Kasumi-1 (cell line): ENCODE measurements around the gene ARHGAP45.
A peak's percentile ranks its signal among the peaks of the same experiment; 100 is the strongest.

ENCODE experiments used
- DNase-seq, 2 experiments: peaks; one replicate each; lab custom pipeline; 2025; lab: John Stamatoyannopoulos, UW

ARHGAP45 gene

DNA sequence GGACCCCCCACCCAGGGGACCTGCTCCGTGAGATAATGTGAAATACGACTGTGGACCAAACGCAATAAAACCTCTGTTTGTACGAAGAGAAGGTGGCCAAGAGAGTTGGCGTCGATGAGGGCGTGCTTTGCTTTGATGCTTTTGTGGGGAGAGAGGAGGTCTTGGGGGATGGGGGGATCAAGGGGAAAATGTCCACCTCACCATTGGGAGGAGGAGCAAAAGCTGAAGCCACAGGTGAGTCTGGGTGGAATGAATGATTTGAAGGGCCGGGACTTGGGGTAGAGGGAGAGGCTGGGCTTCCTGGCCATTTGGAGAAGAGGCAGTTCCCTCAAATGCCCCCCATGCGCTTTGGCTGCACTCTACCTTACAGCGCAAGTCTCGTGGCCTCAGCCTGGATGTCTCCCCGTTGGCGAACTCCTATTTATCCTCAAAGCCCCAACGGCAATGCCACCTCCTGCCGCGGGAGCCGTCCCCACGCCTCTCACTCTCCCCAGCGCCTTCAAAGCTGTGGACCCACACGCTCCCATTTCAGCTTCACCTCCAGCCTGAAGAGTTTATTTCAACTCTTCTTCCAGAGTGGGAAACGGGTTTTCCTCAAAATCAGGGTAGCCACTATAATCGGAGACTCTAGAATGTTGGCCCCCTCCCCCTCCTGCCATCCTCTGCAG lies 27.9 kb upstream of the ARHGAP45 start:
- DNase-seq = no peak

DNA sequence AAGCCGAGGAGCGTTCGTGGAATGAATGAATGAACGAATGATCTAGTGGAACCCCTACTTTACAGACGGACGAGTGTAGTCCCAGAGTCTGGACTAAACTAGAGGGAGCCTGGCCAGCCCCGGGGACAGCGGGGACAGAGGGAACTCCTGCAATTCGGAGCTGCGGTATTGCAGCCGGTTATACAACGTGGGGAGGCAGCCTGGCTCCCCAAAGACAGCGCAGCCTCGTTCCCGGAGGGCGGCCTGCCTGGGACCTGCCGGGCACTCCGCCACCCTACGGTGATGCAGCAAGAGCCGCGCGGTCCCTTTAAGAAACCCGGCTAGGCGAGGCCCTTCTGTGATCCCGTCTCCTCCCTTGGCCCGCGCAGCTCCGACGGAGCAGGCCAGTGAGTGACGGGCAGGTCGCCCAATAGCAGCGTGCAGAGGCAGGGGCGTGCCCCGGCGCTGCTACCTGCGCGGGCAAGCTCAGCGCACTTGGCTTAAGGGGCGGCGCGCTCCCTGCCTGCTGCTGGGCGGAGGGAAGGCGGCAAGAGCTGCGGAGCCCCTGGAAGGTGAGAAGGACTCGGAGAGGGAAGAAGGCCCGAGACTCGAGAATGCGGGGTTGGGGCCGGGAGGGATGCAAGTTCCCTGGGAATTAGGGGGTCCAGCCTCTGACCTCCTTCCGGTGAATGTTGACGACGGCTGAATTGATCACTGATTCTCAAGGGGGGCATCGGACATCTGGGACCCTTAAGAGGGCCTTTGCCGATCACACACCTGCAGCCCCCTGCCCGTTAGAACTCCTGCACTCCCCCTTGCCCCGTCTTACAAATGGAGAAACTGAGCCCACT lies 27.1 kb upstream of the ARHGAP45 start, which contains the start of gene ABCA7:
TSS of gene ABCA7 (plus strand) at position 462 of the 830 bp plus-strand sequence. CDS start 1,255 bp downstream, outside the sequence.
- DNase-seq = peak; percentile 94 to 97

DNA sequence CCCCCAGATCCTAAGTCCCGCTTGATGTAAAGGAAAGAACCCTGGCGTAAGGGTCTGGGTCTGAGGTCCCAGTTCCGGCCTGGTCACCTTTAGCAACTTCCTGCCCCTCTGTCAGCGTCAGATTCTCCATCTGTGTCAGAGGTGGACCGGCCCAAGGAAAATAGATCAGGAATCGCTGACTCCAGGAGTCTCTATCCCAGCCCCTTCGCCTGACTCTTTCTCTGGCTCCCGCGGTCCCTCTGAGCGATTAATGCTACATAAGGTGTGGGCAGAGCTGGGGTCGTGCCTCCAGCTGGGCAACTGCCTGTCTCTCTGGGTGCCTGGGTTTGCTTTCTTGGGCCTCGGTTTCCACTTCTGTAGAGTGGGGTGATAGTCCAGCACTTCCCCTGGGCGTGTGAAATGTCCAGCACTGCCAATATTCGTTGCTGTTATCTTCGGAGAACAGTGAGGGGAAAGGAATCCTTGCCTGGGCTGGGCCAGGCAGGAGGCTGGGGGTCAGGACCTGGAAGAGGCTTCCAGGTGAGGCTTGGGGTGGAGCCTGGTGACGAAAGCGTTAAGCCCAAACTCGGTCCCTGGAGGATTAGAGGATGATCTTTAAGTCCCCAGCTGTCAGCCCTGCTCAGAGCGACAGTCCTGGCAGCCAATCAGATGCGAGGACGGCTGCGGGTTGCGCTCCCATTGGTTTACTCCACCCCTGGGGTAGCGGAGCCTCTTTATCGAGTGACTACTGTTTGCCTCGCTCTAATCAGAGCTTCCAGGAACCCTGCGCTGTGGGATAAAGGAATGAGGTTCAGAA lies 26.3 kb upstream of the ARHGAP45 start:
- peak; percentile 86 to 89 for DNase-seq

DNA sequence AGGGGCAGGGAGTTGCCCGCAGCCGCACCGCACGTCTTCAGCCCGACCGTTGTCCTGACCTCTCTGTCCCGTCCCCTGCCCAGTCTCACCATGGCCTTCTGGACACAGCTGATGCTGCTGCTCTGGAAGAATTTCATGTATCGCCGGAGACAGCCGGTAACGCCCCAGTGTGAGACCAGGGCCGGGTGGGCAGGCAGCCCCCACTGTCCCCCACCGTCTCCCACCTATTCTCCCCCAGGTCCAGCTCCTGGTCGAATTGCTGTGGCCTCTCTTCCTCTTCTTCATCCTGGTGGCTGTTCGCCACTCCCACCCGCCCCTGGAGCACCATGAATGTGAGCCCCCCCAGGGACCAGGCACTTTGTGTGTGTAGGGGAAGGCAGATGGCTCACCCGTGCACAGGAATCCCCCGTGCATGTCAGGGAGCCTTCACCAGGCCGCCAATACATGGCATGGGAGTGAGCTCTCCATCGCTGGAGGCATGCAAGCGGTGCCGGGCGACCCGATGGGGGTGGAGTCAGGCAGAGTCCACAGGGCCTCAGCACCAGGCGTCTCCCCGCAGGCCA lies 25.6 kb upstream of the ARHGAP45 start:
- DNase-seq = no peak

DNA sequence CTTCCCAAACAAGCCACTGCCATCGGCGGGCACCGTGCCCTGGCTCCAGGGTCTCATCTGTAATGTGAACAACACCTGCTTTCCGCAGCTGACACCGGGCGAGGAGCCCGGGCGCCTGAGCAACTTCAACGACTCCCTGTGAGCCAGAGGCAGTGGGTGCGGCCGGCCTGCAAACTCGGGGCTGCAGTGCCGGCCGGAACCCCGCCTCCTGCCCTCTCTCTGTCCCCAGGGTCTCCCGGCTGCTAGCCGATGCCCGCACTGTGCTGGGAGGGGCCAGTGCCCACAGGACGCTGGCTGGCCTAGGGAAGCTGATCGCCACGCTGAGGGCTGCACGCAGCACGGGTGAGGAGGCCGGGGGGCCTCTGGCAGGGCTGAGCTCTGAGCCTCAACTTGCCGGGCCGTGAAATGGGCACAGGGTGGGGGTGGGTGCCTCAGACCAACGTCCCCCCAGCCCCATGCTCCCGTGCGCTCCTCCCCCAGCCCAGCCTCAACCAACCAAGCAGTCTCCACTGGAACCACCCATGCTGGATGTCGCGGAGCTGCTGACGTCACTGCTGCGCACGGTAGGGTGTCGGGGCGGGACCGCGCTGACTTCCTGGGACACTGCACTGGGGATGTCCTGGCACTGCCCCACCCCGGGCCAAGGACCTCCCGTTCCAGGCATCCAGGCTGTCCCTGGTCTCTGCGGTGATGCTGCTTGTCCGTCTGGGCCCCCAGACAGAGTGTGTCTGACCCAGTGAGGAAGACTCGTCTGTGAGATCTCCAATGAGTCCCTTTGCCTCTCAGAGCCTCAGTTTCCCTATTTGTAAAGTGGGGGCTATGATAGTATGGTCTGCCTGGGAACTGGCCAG lies 24.9 kb upstream of the ARHGAP45 start:
- DNase-seq = peak; percentile 48 to 49

DNA sequence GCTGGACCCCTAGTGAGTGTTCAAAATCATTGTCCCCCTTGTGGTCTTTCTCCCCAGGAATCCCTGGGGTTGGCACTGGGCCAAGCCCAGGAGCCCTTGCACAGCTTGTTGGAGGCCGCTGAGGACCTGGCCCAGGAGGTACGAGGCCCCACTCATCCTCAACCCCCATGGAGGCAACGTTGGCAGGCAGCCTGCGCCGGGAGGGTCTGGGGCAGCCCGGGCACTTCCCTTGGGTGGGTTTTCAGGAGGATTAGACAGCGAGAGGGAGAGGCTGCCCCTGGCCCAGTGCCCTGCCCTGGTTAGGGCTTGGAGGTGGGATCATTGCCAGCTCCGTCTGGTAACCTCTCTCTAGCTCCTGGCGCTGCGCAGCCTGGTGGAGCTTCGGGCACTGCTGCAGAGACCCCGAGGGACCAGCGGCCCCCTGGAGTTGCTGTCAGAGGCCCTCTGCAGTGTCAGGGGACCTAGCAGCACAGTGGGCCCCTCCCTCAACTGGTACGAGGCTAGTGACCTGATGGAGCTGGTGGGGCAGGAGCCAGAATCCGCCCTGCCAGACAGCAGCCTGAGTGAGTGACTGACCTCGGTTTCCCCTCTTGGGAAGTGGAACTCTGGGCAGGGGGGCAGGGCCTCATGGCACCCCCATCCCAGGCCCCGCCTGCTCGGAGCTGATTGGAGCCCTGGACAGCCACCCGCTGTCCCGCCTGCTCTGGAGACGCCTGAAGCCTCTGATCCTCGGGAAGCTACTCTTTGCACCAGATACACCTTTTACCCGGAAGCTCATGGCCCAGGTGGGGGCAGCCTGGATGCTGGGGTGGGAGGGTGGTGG lies 24.1 kb upstream of the ARHGAP45 start:
- DNase-seq = no peak

DNA sequence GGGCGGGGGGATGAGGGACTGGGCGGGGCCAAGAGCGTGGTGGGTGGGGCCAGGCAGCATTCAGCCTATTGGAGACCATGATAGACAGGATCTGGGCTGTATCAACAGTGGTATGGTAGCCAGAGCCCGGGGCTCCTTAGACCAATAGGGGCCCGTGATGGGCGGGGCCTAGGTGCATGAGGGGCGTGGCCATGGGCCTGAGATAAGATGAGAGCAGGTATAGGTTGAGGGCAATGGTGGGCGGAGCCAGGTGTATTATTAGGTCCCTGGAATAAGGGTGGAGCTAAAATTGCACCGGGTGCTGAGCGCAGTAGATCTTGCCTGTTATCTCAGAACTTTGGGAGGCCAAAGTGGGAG lies 21.7 kb upstream of the ARHGAP45 start:
- peak; percentile 74 to 76 for DNase-seq

DNA sequence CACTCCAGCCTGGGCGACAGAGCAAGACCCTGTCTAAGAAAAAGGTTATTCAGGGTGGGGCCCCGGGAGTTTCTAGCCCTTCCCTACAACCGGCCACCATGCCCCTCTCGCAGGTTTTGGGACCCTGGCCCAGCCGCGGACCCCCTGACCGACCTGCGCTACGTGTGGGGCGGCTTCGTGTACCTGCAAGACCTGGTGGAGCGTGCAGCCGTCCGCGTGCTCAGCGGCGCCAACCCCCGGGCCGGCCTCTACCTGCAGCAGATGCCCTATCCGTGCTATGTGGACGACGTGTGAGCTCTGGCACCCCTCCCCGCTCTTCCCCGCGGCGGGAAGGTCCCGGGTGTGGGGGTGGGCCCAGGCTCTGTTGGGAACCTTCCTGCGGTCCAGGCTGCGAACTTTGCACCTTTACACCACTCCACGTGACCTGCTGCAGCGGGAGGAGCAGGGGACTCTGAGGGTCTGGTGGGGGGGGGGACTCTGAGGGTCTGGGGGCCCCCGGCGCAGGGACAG lies 20.8 kb upstream of the ARHGAP45 start:
- DNase-seq = no peak

DNA sequence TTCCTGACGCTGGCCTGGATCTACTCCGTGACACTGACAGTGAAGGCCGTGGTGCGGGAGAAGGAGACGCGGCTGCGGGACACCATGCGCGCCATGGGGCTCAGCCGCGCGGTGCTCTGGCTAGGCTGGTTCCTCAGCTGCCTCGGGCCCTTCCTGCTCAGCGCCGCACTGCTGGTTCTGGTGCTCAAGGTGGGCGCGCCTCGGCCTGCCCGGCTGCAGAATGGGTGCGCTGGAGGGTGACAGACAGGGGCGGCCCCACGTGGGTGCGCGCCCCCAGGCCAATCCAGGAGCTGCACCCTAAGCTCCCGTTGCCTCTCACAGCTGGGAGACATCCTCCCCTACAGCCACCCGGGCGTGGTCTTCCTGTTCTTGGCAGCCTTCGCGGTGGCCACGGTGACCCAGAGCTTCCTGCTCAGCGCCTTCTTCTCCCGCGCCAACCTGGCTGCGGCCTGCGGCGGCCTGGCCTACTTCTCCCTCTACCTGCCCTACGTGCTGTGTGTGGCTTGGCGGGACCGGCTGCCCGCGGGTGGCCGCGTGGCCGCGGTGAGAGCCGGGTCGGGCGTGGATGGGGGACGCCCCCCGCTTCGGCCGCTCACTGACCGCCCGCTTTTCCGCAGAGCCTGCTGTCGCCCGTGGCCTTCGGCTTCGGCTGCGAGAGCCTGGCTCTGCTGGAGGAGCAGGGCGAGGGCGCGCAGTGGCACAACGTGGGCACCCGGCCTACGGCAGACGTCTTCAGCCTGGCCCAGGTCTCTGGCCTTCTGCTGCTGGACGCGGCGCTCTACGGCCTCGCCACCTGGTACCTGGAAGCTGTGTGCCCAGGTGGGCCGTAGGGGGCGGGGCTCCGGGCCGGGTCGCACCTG lies 19.9 kb upstream of the ARHGAP45 start:
- DNase-seq = peak; percentile 22 to 58

DNA sequence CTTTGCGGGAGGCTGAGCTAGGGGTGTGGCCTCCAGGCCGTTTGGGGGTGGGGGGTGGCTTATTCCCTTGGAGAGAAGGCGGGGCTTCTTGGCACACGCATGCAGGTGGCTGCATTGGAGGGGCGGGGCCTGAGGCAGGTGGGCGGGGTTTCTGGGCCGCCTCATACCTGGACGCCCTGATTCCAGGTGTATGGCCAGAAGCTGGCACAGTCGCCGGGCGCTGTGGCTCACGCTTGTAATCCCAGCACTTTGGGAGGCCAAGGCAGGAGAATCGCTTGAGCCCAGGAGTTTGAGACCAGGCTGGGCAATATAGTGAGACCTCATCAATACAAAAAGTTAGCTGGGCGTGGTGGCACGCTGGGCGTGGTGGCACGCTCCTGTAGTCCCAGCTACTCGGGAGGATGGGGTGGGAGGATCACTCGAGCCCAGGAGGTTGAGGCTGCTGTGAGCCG lies 19.2 kb upstream of the ARHGAP45 start:
- DNase-seq = no peak

DNA sequence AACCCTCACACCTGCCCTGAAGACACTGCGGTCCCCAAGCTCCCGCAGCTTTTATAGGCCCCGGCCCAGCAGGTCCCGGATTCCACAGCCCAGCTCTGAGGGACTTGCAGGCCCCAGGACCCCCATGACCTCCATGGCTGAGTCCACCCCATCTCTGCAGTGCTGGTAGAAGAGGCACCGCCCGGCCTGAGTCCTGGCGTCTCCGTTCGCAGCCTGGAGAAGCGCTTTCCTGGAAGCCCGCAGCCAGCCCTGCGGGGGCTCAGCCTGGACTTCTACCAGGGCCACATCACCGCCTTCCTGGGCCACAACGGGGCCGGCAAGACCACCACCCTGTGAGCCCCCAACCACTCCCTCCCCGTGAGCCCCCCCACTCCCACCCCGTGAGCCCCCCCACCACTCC lies 17.9 kb upstream of the ARHGAP45 start:
- DNase-seq = no peak

DNA sequence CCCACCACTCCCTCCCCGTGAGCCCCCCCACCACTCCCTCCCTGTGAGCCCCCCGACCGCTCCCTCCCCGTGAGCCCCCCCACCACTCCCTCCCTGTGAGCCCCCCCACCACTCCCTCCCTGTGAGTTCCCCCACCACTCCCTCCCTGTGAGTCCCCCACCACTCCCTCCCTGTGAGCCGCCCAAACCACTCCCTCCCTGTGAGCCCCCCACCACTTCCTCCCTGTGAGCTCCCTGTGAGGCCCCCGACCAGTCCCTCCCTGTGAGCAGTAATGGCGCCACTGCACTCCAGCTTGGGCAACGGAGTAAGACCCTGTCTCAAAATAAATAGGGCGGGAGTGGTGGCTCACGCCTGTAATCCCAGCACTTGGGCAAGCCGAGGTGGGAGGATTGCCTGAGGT lies 17.2 kb upstream of the ARHGAP45 start:
- DNase-seq = no peak

DNA sequence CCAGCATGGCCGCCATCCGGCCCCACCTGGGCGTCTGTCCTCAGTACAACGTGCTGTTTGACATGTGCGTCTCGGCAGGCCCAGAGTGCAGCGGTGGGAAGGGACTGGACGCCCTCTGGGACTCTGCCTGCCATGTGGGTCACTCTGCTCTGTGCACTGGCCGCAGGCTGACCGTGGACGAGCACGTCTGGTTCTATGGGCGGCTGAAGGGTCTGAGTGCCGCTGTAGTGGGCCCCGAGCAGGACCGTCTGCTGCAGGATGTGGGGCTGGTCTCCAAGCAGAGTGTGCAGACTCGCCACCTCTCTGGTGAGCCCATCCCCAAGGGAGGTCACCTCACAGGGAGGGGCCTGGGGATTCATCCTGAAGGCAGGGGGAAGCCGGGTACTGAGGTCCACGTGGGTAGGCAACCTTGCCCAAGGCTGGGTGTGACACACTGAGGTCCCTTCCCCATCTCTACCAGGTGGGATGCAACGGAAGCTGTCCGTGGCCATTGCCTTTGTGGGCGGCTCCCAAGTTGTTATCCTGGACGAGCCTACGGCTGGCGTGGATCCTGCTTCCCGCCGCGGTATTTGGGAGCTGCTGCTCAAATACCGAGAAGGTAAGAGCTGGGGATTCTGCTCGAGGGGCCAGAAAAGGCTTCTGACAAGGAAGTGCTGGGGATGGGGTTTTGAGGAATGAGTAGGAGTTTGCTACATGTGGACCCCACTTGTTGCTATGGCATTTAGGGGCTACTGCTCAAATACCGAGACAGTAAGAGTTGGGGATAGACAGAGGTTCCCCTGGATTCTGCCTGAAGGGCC lies 15.8 kb upstream of the ARHGAP45 start:
- DNase-seq = no peak

DNA sequence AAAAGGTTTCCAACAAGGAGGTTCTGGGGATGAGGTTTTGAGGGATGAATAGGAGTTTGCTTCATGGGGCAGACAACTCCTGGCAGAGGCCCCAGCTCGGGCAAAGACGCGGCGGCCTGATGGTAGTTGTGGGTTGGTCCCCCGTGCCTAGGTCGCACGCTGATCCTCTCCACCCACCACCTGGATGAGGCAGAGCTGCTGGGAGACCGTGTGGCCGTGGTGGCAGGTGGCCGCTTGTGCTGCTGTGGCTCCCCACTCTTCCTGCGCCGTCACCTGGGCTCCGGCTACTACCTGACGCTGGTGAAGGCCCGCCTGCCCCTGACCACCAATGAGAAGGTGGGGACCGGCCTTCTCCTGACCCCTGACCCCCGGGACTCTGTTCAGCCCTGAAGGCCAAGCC lies 15.2 kb upstream of the ARHGAP45 start:
- DNase-seq = no peak

DNA sequence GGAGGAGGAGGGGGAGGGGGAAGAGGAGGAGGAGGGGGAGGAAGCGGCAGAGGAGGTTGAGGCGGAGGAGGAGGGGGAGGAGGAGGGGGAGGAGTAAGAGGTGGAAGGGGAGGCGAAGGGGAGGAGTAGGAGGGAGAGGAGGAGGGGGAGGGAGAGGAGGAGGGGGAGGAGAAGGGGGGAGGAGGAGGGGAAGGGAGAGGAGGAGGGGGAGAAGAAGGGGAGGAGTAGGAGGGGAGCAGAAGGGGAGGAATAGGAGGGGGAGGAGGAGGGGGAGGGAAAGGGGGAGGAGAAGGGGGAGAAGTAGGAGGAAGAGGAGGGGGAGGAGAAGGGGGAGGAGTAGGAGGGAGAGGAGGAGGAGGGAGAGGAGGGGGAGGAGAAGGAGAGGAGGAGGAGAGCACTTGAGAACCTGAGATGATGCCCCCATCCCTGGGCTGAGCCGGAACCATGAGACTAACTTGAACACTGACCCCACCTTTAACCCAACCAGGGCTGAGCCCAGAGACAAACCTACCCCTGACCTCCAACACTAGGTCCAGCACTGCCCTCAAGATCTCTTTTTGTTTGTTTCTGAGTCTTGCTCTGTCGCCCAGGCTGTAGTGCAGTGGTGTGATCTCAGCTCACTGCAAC lies 14.5 kb upstream of the ARHGAP45 start:
- no peak for DNase-seq

DNA sequence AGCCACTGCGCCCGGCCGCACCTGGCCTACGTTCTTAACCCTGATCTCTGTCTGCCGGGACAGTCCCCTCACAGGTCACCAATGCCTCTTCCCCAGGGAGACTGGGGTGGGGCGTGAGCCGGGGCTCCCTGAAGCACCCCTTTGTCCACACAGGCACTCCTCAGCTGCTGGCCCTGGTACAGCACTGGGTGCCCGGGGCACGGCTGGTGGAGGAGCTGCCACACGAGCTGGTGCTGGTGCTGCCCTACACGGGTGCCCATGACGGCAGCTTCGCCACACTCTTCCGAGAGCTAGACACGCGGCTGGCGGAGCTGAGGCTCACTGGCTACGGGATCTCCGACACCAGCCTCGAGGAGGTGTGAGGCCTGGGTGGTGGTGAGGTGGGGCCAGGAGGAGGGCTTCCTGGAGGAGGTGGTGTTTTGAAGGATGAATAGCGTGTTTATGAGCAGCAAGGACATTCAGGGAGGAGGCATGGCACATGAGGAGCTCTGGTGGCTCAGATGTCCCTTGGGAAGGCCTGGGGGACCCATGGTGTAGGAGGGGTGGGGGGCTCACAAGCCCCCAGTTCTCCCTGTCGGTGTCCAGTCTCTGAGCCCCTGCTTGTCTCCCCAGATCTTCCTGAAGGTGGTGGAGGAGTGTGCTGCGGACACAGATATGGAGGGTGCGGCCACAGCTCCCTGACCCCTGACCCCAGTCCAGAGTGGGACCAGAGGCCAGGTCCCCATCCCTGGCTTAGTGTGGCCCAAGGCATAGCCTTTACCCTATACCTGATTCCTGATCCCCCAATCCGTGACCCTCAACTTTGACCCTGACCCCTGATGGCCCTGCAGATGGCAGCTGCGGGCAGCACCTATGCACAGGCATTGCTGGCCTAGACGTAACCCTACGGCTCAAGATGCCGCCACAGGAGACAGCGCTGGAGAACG lies 13.5 kb upstream of the ARHGAP45 start:
- no peak for DNase-seq
